PC-9 (cell line): ENCODE results near the gene KCNA10.

ENCODE experiments used
- CTCF ChIP-seq: fragments of 200-600 bp; sonication (generic); conservative IDR thresholded peaks from 2 replicates; pipeline ENCODE4 v1.6.1; 2017; ENCODE audit warnings: mixed run types, antibody characterized with exemption, mild to moderate bottlenecking, moderate library complexity
- EZH2 ChIP-seq: fragments of 200-600 bp; sonication (generic); IDR thresholded peaks from 2 replicates; pipeline ENCODE4 v1.8.0; 2017; ENCODE audit warnings: antibody characterized with exemption, low read depth

DNA sequence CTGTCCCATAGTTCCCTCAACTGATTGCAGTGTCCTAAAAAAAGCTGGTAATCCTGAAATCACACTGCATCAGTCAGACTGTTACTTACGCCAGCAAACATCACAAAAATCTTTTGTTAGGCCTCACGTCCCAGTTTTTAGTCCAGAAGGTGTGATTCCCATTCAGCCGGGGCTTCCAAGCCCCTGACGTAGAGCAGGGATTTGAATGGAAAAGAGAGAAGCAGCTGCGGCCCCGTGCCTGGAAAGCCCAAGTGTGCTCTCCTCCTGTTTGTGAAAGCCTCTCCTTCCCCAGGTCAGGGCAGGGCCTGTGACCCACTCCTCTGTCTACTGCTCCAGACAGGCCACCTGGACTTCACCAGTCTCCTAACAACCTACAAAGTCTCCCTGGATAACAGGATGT lies 20.7 kb downstream of the KCNA10 start:
- TF ChIP-seq CTCF (no peak), EZH2 (no peak)
